Cerebellar cortex (tissue), 1 donor: ENCODE results near the gene CDHR3.
"Not testable (repeated sequence)": the region's sequence is repeated elsewhere in the genome, so short reads cannot be mapped to it uniquely, and the experiment has no call there.

Experiments
- DNase-seq: peaks from one replicate; pipeline ENCODE4 v3.0.0-alpha.2; 2015; ENCODE audit warnings: low spot score

The CDHR3 gene

GRCh38 chr7:105963038-105963667 is at the start of gene CDHR3:
Gene CDHR3, plus strand, starts transcription at chr7:105963264. Its CDS starts 55 bp downstream, at chr7:105963319.
- no peak for DNase-seq

- DNase-seq: no peak
These were observed 49.1 kb upstream of the CDHR3 start for GRCh38 chr7:105913947-105914346.

- DNase-seq: no peak
These were observed 46.5 kb upstream of the CDHR3 start for GRCh38 chr7:105916603-105917002.

- no peak for DNase-seq
These were observed 45.4 kb upstream of the CDHR3 start for GRCh38 chr7:105917659-105918058.

- no peak for DNase-seq
These were observed 42.3 kb upstream of the CDHR3 start for GRCh38 chr7:105920766-105921165.

GRCh38 chr7:105924945-105925344 is 38.1 kb upstream of the CDHR3 start:
- no peak for DNase-seq

GRCh38 chr7:105926131-105926530 is 36.9 kb upstream of the CDHR3 start:
- no peak for DNase-seq

- no peak for DNase-seq
These were observed 31.9 kb upstream of the CDHR3 start for GRCh38 chr7:105931179-105931578.

GRCh38 chr7:105932835-105933477 is 30.1 kb upstream of the CDHR3 start:
- peak; percentile 68 for DNase-seq

GRCh38 chr7:105934572-105935185 is 28.4 kb upstream of the CDHR3 start:
- DNase-seq: peak; percentile 75

- peak; percentile 11 for DNase-seq
These were observed 27.8 kb upstream of the CDHR3 start for GRCh38 chr7:105935250-105935649.

GRCh38 chr7:105937411-105937810 is 25.7 kb upstream of the CDHR3 start:
- no peak for DNase-seq

- DNase-seq: no peak
These were observed 23.0 kb upstream of the CDHR3 start for GRCh38 chr7:105940109-105940508.

GRCh38 chr7:105941596-105941995 is 21.5 kb upstream of the CDHR3 start:
- no peak for DNase-seq

- no peak for DNase-seq
These were observed 19.6 kb upstream of the CDHR3 start for GRCh38 chr7:105943486-105943885.

GRCh38 chr7:105945848-105946247 is 17.2 kb upstream of the CDHR3 start:
- no peak for DNase-seq

GRCh38 chr7:105951597-105951996 is 11.5 kb upstream of the CDHR3 start:
- no peak for DNase-seq

GRCh38 chr7:105952917-105953595 is 10.0 kb upstream of the CDHR3 start:
- no peak for DNase-seq

GRCh38 chr7:105954711-105955110 is 8.4 kb upstream of the CDHR3 start:
- no peak for DNase-seq

- not testable (repeated sequence) for DNase-seq
These were observed 7.2 kb upstream of the CDHR3 start for GRCh38 chr7:105955651-105956466.

GRCh38 chr7:105958012-105958411 is 5.1 kb upstream of the CDHR3 start:
- DNase-seq: no peak

GRCh38 chr7:105962353-105962752 is 711 bp upstream of the CDHR3 start:
- no peak for DNase-seq
